KMS-11 (cell line): ENCODE measurements around the gene AUTS2.

Source experiments
- H2AFZ ChIP-seq: fragments of 200-600 bp; sonication (generic); 2 replicates; pipeline ENCODE4 v1.6.1; 2016; ENCODE audit warnings: antibody characterized with exemption, mixed run types, low read depth
- H3K27ac ChIP-seq: fragments of 200-600 bp; sonication (generic); 2 replicates; pipeline ENCODE4 v1.6.1; 2016; ENCODE audit warnings: mild to moderate bottlenecking, mixed run types
- H3K27me3 ChIP-seq: fragments of 200-600 bp; sonication (generic); 2 replicates; pipeline ENCODE4 v1.6.1; 2017; ENCODE audit warnings: mild to moderate bottlenecking, low read depth, mixed run types, moderate library complexity; ENCODE audit not compliant: insufficient read depth
- H3K36me3 ChIP-seq: fragments of 200-600 bp; sonication (generic); 2 replicates; pipeline ENCODE4 v1.6.1; 2017; ENCODE audit warnings: mild to moderate bottlenecking, mixed run types; ENCODE audit not compliant: insufficient read depth
- H3K4me1 ChIP-seq: fragments of 200-600 bp; sonication (generic); 2 replicates; pipeline ENCODE4 v1.6.1; 2016; ENCODE audit warnings: mild to moderate bottlenecking, low read depth, mixed run types; ENCODE audit not compliant: poor library complexity, severe bottlenecking
- H3K4me2 ChIP-seq: fragments of 200-600 bp; sonication (generic); 2 replicates; pipeline ENCODE4 v1.7.0; 2016; ENCODE audit warnings: mild to moderate bottlenecking, mixed run types
- H3K4me3 ChIP-seq: fragments of 200-600 bp; sonication (generic); IDR thresholded peaks from 2 replicates; pipeline ENCODE4 v1.6.1; 2017; ENCODE audit warnings: low read depth, low read length, mixed read lengths; ENCODE audit not compliant: insufficient read depth
- H3K79me2 ChIP-seq: fragments of 200-600 bp; sonication (generic); 2 replicates; pipeline ENCODE4 v1.6.1; 2016; ENCODE audit warnings: low read depth, mixed run types; ENCODE audit not compliant: insufficient read depth
- H3K9ac ChIP-seq: fragments of 200-600 bp; sonication (generic); 2 replicates; pipeline ENCODE4 v1.6.1; 2016; ENCODE audit warnings: mild to moderate bottlenecking, mixed run types
- H4K20me1 ChIP-seq: fragments of 200-600 bp; sonication (generic); 2 replicates; pipeline ENCODE4 v1.6.1; 2016; ENCODE audit warnings: mild to moderate bottlenecking, mixed run types; ENCODE audit not compliant: insufficient read depth
- CTCF ChIP-seq: fragments of 200-600 bp; sonication (generic); conservative IDR thresholded peaks from 2 replicates; pipeline ENCODE4 v1.6.1; 2017; ENCODE audit warnings: low read depth, mild to moderate bottlenecking, antibody characterized with exemption, low read length, moderate library complexity, mixed read lengths

AUTS2 gene

GRCh38 chr7:70193514-70193913 is 595.2 kb downstream of the AUTS2 start:
- Histone ChIP-seq H3K9ac (no peak overlapping the region), H3K27ac (no peak overlapping the region), H2AFZ (no peak overlapping the region), H3K79me2 (no peaks in the 10 kb centered on the region), H3K4me1 (no peaks in the 10 kb centered on the region), H3K36me3 (no peaks in the 10 kb centered on the region), H4K20me1 (no peaks in the 10 kb centered on the region), H3K27me3 (no peaks in the 10 kb centered on the region), H3K4me2 (no peak overlapping the region), H3K4me3 (no peak overlapping the region)
- TF ChIP-seq CTCF: peak; percentile 52

GRCh38 chr7:70208236-70209063 is 610.2 kb downstream of the AUTS2 start:
- H3K27ac ChIP-seq: no peak overlapping the region
- H4K20me1 ChIP-seq: no peaks in the 10 kb centered on the region
- no peak overlapping the region for H2AFZ ChIP-seq
- no peaks in the 10 kb centered on the region for H3K36me3 ChIP-seq
- no peak overlapping the region for H3K4me2 ChIP-seq
- no peaks in the 10 kb centered on the region for H3K27me3 ChIP-seq
- no peaks in the 10 kb centered on the region for H3K4me1 ChIP-seq
- H3K4me3 ChIP-seq: no peak overlapping the region
- TF ChIP-seq CTCF: no peak
- H3K79me2 ChIP-seq: no peaks in the 10 kb centered on the region
- H3K9ac ChIP-seq: no peak overlapping the region

GRCh38 chr7:70210200-70210935 is 612.1 kb downstream of the AUTS2 start:
- Histone ChIP-seq H3K4me3 (no peak overlapping the region), H3K36me3 (no peaks in the 10 kb centered on the region), H4K20me1 (no peaks in the 10 kb centered on the region), H3K4me1 (peaks cover 12% of the 10 kb centered on the region), H3K79me2 (no peaks in the 10 kb centered on the region), H3K27ac (no peak overlapping the region), H2AFZ (no peak overlapping the region), H3K27me3 (no peaks in the 10 kb centered on the region), H3K4me2 (no peak overlapping the region), H3K9ac (no peak overlapping the region)
- no peak for TF ChIP-seq CTCF

GRCh38 chr7:70210936-70211310 is 612.6 kb downstream of the AUTS2 start:
- H3K79me2 ChIP-seq: no peaks in the 10 kb centered on the region
- no peak overlapping the region for H3K4me3 ChIP-seq
- no peak overlapping the region for H3K27ac ChIP-seq
- no peaks in the 10 kb centered on the region for H3K27me3 ChIP-seq
- H3K4me2 ChIP-seq: no peak overlapping the region
- no peak overlapping the region for H2AFZ ChIP-seq
- H3K9ac ChIP-seq: no peak overlapping the region
- no peaks in the 10 kb centered on the region for H3K36me3 ChIP-seq
- no peaks in the 10 kb centered on the region for H4K20me1 ChIP-seq
- TF ChIP-seq CTCF: no peak
- peaks cover 16% of the 10 kb centered on the region for H3K4me1 ChIP-seq
